Mucosa of stomach (tissue), 1 donor: ENCODE data around the gene GRIA3.
"Not testable (repeated sequence)": the region's sequence is repeated elsewhere in the genome, so short reads cannot be mapped to it uniquely, and the experiment has no call there.

Source experiments
- H3K27me3 ChIP-seq: one replicate; pipeline ENCODE4 v1.7.0; 2013; ENCODE audit warnings: mild to moderate bottlenecking, low read length; ENCODE audit not compliant: control insufficient read depth, insufficient read depth
- H3K36me3 ChIP-seq: one replicate; pipeline ENCODE4 v1.7.0; 2013; ENCODE audit warnings: low read length; ENCODE audit not compliant: control insufficient read depth, insufficient read depth
- H3K4me1 ChIP-seq: one replicate; pipeline ENCODE4 v1.7.0; 2013; ENCODE audit warnings: mild to moderate bottlenecking, low read length; ENCODE audit not compliant: control insufficient read depth, insufficient read depth
- H3K4me3 ChIP-seq: one replicate; pipeline ENCODE4 v1.7.0; 2013; ENCODE audit warnings: low read length
- H3K9ac ChIP-seq: one replicate; pipeline ENCODE4 v1.7.0; 2013; ENCODE audit warnings: mild to moderate bottlenecking, low read length, moderate library complexity
- H3K9me3 ChIP-seq: one replicate; pipeline ENCODE4 v1.7.0; 2013; ENCODE audit warnings: mild to moderate bottlenecking, low read length, moderate library complexity; ENCODE audit not compliant: control insufficient read depth
- donor health status: Pancreatic carcinoma.

GRIA3 gene

GRCh38 chrX:123392921-123393320, 208.8 kb downstream of the GRIA3 start:
- Histone ChIP-seq H3K9me3 (no peaks in the 10 kb centered on the region), H3K36me3 (no peaks in the 10 kb centered on the region), H3K9ac (no peak overlapping the region), H3K27me3 (no peaks in the 10 kb centered on the region), H3K4me3 (no peak overlapping the region), H3K4me1 (no peaks in the 10 kb centered on the region)

GRCh38 chrX:123399709-123400108, 215.6 kb downstream of the GRIA3 start:
- H3K4me1 ChIP-seq: no peaks in the 10 kb centered on the region
- no peaks in the 10 kb centered on the region for H3K36me3 ChIP-seq
- H3K9me3 ChIP-seq: no peaks in the 10 kb centered on the region
- no peak overlapping the region for H3K9ac ChIP-seq
- H3K4me3 ChIP-seq: no peak overlapping the region
- no peaks in the 10 kb centered on the region for H3K27me3 ChIP-seq

GRCh38 chrX:123405231-123405630, 221.2 kb downstream of the GRIA3 start:
- Histone ChIP-seq H3K36me3 (no peaks in the 10 kb centered on the region), H3K9ac (no peak overlapping the region), H3K4me1 (no peaks in the 10 kb centered on the region), H3K4me3 (no peak overlapping the region), H3K9me3 (no peaks in the 10 kb centered on the region), H3K27me3 (no peaks in the 10 kb centered on the region)

- H3K9me3 ChIP-seq: no peaks in the 10 kb centered on the region
- H3K4me3 ChIP-seq: no peak overlapping the region
- no peak overlapping the region for H3K9ac ChIP-seq
Measured at GRCh38 chrX:123408821-123409737, 225.0 kb downstream of the GRIA3 start.

GRCh38 chrX:123422875-123423274, 238.8 kb downstream of the GRIA3 start:
- Histone ChIP-seq H3K9me3 (no peaks in the 10 kb centered on the region), H3K4me1 (no peaks in the 10 kb centered on the region), H3K4me3 (no peak overlapping the region), H3K27me3 (no peaks in the 10 kb centered on the region), H3K36me3 (no peaks in the 10 kb centered on the region), H3K9ac (no peak overlapping the region)

More at GRCh38 chrX:123408821-123409737, 225.0 kb downstream of the GRIA3 start:
- Histone ChIP-seq H3K36me3 (no peaks in the 10 kb centered on the region), H3K4me1 (no peaks in the 10 kb centered on the region), H3K27me3 (no peaks in the 10 kb centered on the region)

GRCh38 chrX:123424546-123424945, 240.5 kb downstream of the GRIA3 start:
- H3K9ac ChIP-seq: no peak overlapping the region
- no peaks in the 10 kb centered on the region for H3K9me3 ChIP-seq
- H3K27me3 ChIP-seq: no peaks in the 10 kb centered on the region
- no peaks in the 10 kb centered on the region for H3K36me3 ChIP-seq
- H3K4me3 ChIP-seq: no peak overlapping the region
- no peaks in the 10 kb centered on the region for H3K4me1 ChIP-seq

- H3K36me3 ChIP-seq: no peaks in the 10 kb centered on the region
- H3K9ac ChIP-seq: no peak overlapping the region
- no peaks in the 10 kb centered on the region for H3K4me1 ChIP-seq
- no peak overlapping the region for H3K4me3 ChIP-seq
- H3K27me3 ChIP-seq: no peaks in the 10 kb centered on the region
- H3K9me3 ChIP-seq: no peaks in the 10 kb centered on the region
Measured at GRCh38 chrX:123425471-123425870, 241.4 kb downstream of the GRIA3 start.

- Histone ChIP-seq H3K36me3 (no peaks in the 10 kb centered on the region), H3K9me3 (no peaks in the 10 kb centered on the region), H3K4me3 (no peak overlapping the region), H3K9ac (no peak overlapping the region), H3K27me3 (no peaks in the 10 kb centered on the region), H3K4me1 (no peaks in the 10 kb centered on the region)
Measured at GRCh38 chrX:123425904-123426303, 241.8 kb downstream of the GRIA3 start.

GRCh38 chrX:123432361-123433150, 248.5 kb downstream of the GRIA3 start:
- H3K27me3 ChIP-seq: no peaks in the 10 kb centered on the region
- H3K9me3 ChIP-seq: no peaks in the 10 kb centered on the region
- H3K9ac ChIP-seq: no peak overlapping the region
- no peaks in the 10 kb centered on the region for H3K36me3 ChIP-seq
- H3K4me1 ChIP-seq: no peaks in the 10 kb centered on the region
- H3K4me3 ChIP-seq: no peak overlapping the region

GRCh38 chrX:123436512-123437136, 252.5 kb downstream of the GRIA3 start:
- H3K36me3 ChIP-seq: no peaks in the 10 kb centered on the region
- no peaks in the 10 kb centered on the region for H3K4me1 ChIP-seq
- no peak overlapping the region for H3K4me3 ChIP-seq
- no peaks in the 10 kb centered on the region for H3K9me3 ChIP-seq
- no peak overlapping the region for H3K9ac ChIP-seq
- no peaks in the 10 kb centered on the region for H3K27me3 ChIP-seq

- H3K4me3 ChIP-seq, H3K27me3 ChIP-seq, H3K9me3 ChIP-seq, H3K4me1 ChIP-seq, H3K9ac ChIP-seq, H3K36me3 ChIP-seq: not testable (repeated sequence)
Measured at GRCh38 chrX:123439926-123440325, 255.8 kb downstream of the GRIA3 start.

GRCh38 chrX:123442764-123443163, 258.7 kb downstream of the GRIA3 start:
- Histone ChIP-seq H3K9ac (no peak overlapping the region), H3K4me3 (no peak overlapping the region), H3K36me3 (no peaks in the 10 kb centered on the region), H3K4me1 (no peaks in the 10 kb centered on the region), H3K27me3 (no peaks in the 10 kb centered on the region), H3K9me3 (no peaks in the 10 kb centered on the region)
